ENCODE measurements around the gene EEIG1.

Gene EEIG1

GRCh38 chr9:127974001-127974768 lies 6.6 kb downstream of the EEIG1 start:
- peak; percentile 30 for DNase-seq

- peak; percentile 34 for DNase-seq
These were observed 7.4 kb downstream of the EEIG1 start for GRCh38 chr9:127973169-127974000.

GRCh38 chr9:127972236-127972871 lies 8.4 kb downstream of the EEIG1 start:
- peak; percentile 31 for DNase-seq

GRCh38 chr9:127971357-127972235 lies 9.2 kb downstream of the EEIG1 start:
- peak; percentile 44 for DNase-seq

- peak; percentile 81 for DNase-seq
These were observed 10.1 kb downstream of the EEIG1 start for GRCh38 chr9:127970401-127971313.

GRCh38 chr9:127968700-127969383 lies 11.9 kb downstream of the EEIG1 start:
- DNase-seq, result peak; percentile 14

GRCh38 chr9:127968042-127968441 lies 12.7 kb downstream of the EEIG1 start:
- peak; percentile 71 for DNase-seq

- DNase-seq, result peak; percentile 30
These were observed 13.5 kb downstream of the EEIG1 start for GRCh38 chr9:127967151-127967809.

GRCh38 chr9:127966416-127967150 lies 14.2 kb downstream of the EEIG1 start:
- DNase-seq, result no peak

- no peak for DNase-seq
These were observed 14.8 kb downstream of the EEIG1 start for GRCh38 chr9:127965953-127966352.

GRCh38 chr9:127963359-127964064 lies 17.3 kb downstream of the EEIG1 start:
- DNase-seq, result peak; percentile 39

GRCh38 chr9:127963041-127963358 lies 17.8 kb downstream of the EEIG1 start:
- DNase-seq, result no peak

- no peak for DNase-seq
These were observed 18.5 kb downstream of the EEIG1 start for GRCh38 chr9:127962278-127962677.

- no peak for DNase-seq
These were observed 19.1 kb downstream of the EEIG1 start for GRCh38 chr9:127961613-127962155.

- no peak for DNase-seq
These were observed 19.7 kb downstream of the EEIG1 start for GRCh38 chr9:127961155-127961490.

GRCh38 chr9:127960410-127961154 lies 20.2 kb downstream of the EEIG1 start:
- DNase-seq, result no peak

GRCh38 chr9:127959841-127960409 lies 20.9 kb downstream of the EEIG1 start:
- DNase-seq, result no peak

- no peak for DNase-seq
These were observed 21.4 kb downstream of the EEIG1 start for GRCh38 chr9:127959398-127959797.

All from CD4-positive, alpha-beta T cell treated with Interleukin-6 for 4 hours (primary cell).